ENCODE results near the gene LENG1.
A peak's percentile ranks its signal among the peaks of the same experiment; 100 is the strongest.
"Not testable (repeated sequence)": the region's sequence is repeated elsewhere in the genome, so short reads cannot be mapped to it uniquely, and the experiment has no call there.

LENG1 gene

DNA sequence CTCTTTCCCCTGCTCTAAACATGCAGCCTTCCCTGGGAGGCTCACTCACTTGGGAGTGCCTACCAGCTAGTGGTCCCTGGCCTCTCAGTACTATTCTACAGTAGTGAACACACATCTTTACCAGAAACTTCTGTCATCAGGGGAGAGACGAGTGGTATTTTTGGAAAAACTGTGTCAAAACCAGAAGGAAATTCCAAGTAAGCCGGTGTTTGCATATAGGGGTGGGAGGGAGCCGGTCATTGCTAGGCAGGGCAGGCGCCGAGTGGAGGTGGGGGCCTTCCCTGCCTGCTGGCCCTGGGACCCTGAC is 48.1 kb upstream of the LENG1 start:
- peaks cover 73% of the 10 kb centered on the region for H3F3A ChIP-seq (ENCODE audit: insufficient read depth)
- H3K9me3 ChIP-seq (ENCODE audit: insufficient read depth, low read length), result no peaks in the 10 kb centered on the region
- no peaks in the 10 kb centered on the region for H3K9me2 ChIP-seq (replicated peaks; ENCODE audit: insufficient read depth, low read length)
- H2AFZ ChIP-seq (ENCODE audit: low read depth, low read length, severe bottlenecking), result no peak overlapping the region
- TF ChIP-seq, protein P1, sequence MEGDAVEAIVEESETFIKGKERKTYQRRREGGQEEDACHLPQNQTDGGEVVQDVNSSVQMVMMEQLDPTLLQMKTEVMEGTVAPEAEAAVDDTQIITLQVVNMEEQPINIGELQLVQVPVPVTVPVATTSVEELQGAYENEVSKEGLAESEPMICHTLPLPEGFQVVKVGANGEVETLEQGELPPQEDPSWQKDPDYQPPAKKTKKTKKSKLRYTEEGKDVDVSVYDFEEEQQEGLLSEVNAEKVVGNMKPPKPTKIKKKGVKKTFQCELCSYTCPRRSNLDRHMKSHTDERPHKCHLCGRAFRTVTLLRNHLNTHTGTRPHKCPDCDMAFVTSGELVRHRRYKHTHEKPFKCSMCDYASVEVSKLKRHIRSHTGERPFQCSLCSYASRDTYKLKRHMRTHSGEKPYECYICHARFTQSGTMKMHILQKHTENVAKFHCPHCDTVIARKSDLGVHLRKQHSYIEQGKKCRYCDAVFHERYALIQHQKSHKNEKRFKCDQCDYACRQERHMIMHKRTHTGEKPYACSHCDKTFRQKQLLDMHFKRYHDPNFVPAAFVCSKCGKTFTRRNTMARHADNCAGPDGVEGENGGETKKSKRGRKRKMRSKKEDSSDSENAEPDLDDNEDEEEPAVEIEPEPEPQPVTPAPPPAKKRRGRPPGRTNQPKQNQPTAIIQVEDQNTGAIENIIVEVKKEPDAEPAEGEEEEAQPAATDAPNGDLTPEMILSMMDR (IDR thresholded peaks at IDR 0.05; ENCODE audit: insufficient read depth, low read length, poor library complexity, severe bottlenecking), result no peak
- TF ChIP-seq EZH2phosphoT487 (conservative IDR thresholded peaks at IDR 0.05; ENCODE audit: low read length), result no peak
- H3K9ac ChIP-seq (ENCODE audit: low read length), result no peak overlapping the region
- H3K4me2 ChIP-seq (ENCODE audit: low read depth, low read length, poor library complexity, severe bottlenecking), result no peak overlapping the region
- H3K79me2 ChIP-seq (ENCODE audit: insufficient read depth, low read length), result peaks cover 41% of the 10 kb centered on the region
- no peak overlapping the region for H3K4me3 ChIP-seq (ENCODE audit: insufficient read depth, low read length, poor library complexity, severe bottlenecking)
- no peaks in the 10 kb centered on the region for H3K27me3 ChIP-seq (ENCODE audit: low read length)
- peak overlapping the region; percentile 17; the same call in 1 of the 2 replicates for H3K27ac ChIP-seq (ENCODE audit: low read depth, low read length)
- H3K36me3 ChIP-seq (ENCODE audit: low read length), result peaks cover 26% of the 10 kb centered on the region
- peaks cover 44% of the 10 kb centered on the region for H4K20me1 ChIP-seq (ENCODE audit: low read depth, low read length)

DNA sequence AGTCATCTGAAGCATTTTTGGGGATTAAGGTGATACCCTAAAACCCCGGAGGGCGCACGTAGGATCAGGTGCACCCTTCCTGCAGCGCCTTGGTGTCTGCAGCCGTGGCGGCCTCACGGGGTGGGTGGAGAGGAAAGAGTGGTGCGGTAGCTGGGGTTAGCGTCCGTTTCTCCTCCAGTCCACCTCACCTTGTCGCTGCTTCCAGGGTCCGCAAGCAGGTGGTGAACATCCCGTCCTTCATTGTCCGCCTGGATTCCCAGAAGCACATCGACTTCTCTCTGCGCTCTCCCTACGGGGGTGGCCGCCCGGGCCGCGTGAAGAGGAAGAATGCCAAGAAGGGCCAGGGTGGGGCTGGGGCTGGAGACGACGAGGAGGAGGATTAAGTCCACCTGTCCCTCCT is 47.7 kb upstream of the LENG1 start:
- Histone ChIP-seq H4K20me1 (ENCODE audit: low read depth, low read length) (peaks cover 48% of the 10 kb centered on the region), H3K79me2 (ENCODE audit: insufficient read depth, low read length) (peaks cover 45% of the 10 kb centered on the region), H3F3A (ENCODE audit: insufficient read depth) (peaks cover 70% of the 10 kb centered on the region), H3K36me3 (ENCODE audit: low read length) (peaks cover 31% of the 10 kb centered on the region)
- not testable (repeated sequence) for H3K9me2 ChIP-seq (replicated peaks; ENCODE audit: insufficient read depth, low read length); H2AFZ ChIP-seq (ENCODE audit: low read depth, low read length, severe bottlenecking); H3K4me2 ChIP-seq (ENCODE audit: low read depth, low read length, poor library complexity, severe bottlenecking); H3K4me3 ChIP-seq (ENCODE audit: insufficient read depth, low read length, poor library complexity, severe bottlenecking); H3K9me3 ChIP-seq (ENCODE audit: insufficient read depth, low read length); H3K27me3 ChIP-seq (ENCODE audit: low read length); H3K9ac ChIP-seq (ENCODE audit: low read length); H3K27ac ChIP-seq (ENCODE audit: low read depth, low read length)

DNA sequence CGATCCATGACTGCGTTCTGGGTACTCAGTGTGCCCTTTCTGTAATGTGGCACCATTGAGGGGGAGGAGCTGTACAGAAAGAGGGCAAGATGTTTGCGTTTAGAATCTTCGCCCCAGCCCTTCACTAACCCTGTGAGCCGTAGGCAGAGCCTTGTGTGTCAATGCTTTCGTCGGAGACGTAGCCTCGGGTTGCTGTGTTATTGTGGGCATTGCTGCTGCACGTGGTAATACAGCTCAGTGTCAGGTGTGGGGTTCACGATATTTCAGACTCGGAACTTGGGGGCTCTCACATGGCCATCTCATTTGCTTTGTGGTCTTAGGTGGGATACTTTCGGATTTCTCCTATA is 47.3 kb upstream of the LENG1 start:
- no peak for TF ChIP-seq EZH2phosphoT487 (conservative IDR thresholded peaks at IDR 0.05; ENCODE audit: low read length)
- TF ChIP-seq, protein P1 (IDR thresholded peaks at IDR 0.05; ENCODE audit: insufficient read depth, low read length, poor library complexity, severe bottlenecking), result no peak
- H3K4me3 ChIP-seq (ENCODE audit: insufficient read depth, low read length, poor library complexity, severe bottlenecking), result no peak overlapping the region
- H2AFZ ChIP-seq (ENCODE audit: low read depth, low read length, severe bottlenecking), result no peak overlapping the region
- no peak overlapping the region for H3K27ac ChIP-seq (ENCODE audit: low read depth, low read length)
- no peaks in the 10 kb centered on the region for H3K27me3 ChIP-seq (ENCODE audit: low read length)
- no peak overlapping the region for H3K9ac ChIP-seq (ENCODE audit: low read length)
- peaks cover 71% of the 10 kb centered on the region for H3F3A ChIP-seq (ENCODE audit: insufficient read depth)
- peaks cover 50% of the 10 kb centered on the region for H4K20me1 ChIP-seq (ENCODE audit: low read depth, low read length)
- H3K9me2 ChIP-seq (replicated peaks; ENCODE audit: insufficient read depth, low read length), result no peaks in the 10 kb centered on the region
- H3K79me2 ChIP-seq (ENCODE audit: insufficient read depth, low read length), result peaks cover 49% of the 10 kb centered on the region
- H3K4me2 ChIP-seq (ENCODE audit: low read depth, low read length, poor library complexity, severe bottlenecking), result no peak overlapping the region
- peaks cover 34% of the 10 kb centered on the region for H3K36me3 ChIP-seq (ENCODE audit: low read length)
- H3K9me3 ChIP-seq (ENCODE audit: insufficient read depth, low read length), result no peaks in the 10 kb centered on the region

DNA sequence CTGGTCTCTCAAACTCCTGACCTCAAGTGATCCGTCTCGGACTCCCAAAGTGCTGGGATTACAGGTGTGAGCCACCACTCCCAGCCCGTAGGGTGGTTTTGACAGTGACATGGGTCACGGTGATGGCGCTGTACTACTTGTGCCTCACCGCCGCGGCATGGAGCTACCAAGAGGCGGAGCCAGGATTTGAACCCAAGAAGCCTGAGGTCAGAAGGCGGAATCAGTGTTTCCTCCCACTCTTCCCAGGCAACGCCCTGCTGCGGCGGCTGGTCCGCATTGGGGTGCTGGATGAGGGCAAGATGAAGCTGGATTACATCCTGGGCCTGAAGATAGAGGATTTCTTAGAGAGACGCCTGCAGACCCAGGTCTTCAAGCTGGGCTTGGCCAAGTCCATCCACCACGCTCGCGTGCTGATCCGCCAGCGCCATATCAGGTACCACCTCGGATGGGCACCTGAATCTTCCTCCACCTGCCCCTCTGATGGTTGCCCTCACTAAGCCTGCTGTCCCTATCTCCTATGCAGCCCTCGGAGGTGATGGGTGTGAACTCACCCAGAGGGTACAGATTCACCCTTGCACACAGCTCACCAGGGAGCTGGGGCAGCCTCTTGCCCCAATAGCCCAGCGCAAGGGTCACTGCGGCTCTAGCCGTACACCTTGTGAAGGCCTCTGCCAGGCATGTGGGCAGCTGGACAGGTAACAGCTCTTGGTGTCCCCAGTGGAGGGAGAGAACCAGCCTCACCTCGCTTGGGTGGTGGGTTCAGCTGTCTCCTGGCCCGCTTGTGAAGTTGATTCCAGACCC is 46.7 kb upstream of the LENG1 start:
- no peaks in the 10 kb centered on the region for H3K9me2 ChIP-seq (replicated peaks; ENCODE audit: insufficient read depth, low read length)
- H3F3A ChIP-seq (ENCODE audit: insufficient read depth), result peaks cover 77% of the 10 kb centered on the region
- peaks cover 55% of the 10 kb centered on the region for H3K79me2 ChIP-seq (ENCODE audit: insufficient read depth, low read length)
- no peak overlapping the region for H2AFZ ChIP-seq (ENCODE audit: low read depth, low read length, severe bottlenecking)
- no peaks in the 10 kb centered on the region for H3K9me3 ChIP-seq (ENCODE audit: insufficient read depth, low read length)
- H4K20me1 ChIP-seq (ENCODE audit: low read depth, low read length), result peaks cover 53% of the 10 kb centered on the region
- peaks cover 40% of the 10 kb centered on the region for H3K36me3 ChIP-seq (ENCODE audit: low read length)
- H3K4me2 ChIP-seq (ENCODE audit: low read depth, low read length, poor library complexity, severe bottlenecking), result no peak overlapping the region
- no peak overlapping the region for H3K27ac ChIP-seq (ENCODE audit: low read depth, low read length)
- H3K9ac ChIP-seq (ENCODE audit: low read length), result no peak overlapping the region
- TF ChIP-seq EZH2phosphoT487 (conservative IDR thresholded peaks at IDR 0.05; ENCODE audit: low read length), result no peak
- TF ChIP-seq, protein P1 (IDR thresholded peaks at IDR 0.05; ENCODE audit: insufficient read depth, low read length, poor library complexity, severe bottlenecking), result no peak
- no peak overlapping the region for H3K4me3 ChIP-seq (ENCODE audit: insufficient read depth, low read length, poor library complexity, severe bottlenecking)
- H3K27me3 ChIP-seq (ENCODE audit: low read length), result no peaks in the 10 kb centered on the region
